NB4 (cell line): ENCODE measurements around the gene CYP46A1.

Source experiments
- DNase-seq: peaks from one replicate; pipeline ENCODE4 v3.0.0; 2010; ENCODE audit warnings: low read depth
- H3K4me3 ChIP-seq: one replicate; pipeline ENCODE4 v1.5.1; 2011; ENCODE audit warnings: mild to moderate bottlenecking, low read depth, low read length, moderate library complexity
- CTCF ChIP-seq: IDR thresholded peaks from one replicate; pipeline ENCODE4 v1.5.1; 2012; ENCODE audit warnings: low read depth, low read length
- MYC ChIP-seq: IDR thresholded peaks from 2 replicates; pipeline ENCODE4 v1.6.1; 2011; ENCODE audit warnings: low read depth, low read length
- POLR2A ChIP-seq: IDR thresholded peaks from 2 replicates; pipeline ENCODE4 v1.6.1; 2011; ENCODE audit warnings: mild to moderate bottlenecking; ENCODE audit not compliant: insufficient read length; ENCODE audit errors: extremely low read depth
- TF ChIP-seq, protein P1 (sequence below): IDR thresholded peaks from 2 replicates; pipeline ENCODE4 v1.6.1; 2011; ENCODE audit warnings: low read depth, low read length

CYP46A1 gene

GRCh38 chr14:99655521-99655920 lies 28.6 kb upstream of the CYP46A1 start:
- TF ChIP-seq MYC (no peak), POLR2A (no peak), CTCF (no peak)
- TF ChIP-seq, protein P1, sequence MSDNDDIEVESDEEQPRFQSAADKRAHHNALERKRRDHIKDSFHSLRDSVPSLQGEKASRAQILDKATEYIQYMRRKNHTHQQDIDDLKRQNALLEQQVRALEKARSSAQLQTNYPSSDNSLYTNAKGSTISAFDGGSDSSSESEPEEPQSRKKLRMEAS: no peak
- no peak overlapping the region for H3K4me3 ChIP-seq
- DNase-seq: no peak

DNA sequence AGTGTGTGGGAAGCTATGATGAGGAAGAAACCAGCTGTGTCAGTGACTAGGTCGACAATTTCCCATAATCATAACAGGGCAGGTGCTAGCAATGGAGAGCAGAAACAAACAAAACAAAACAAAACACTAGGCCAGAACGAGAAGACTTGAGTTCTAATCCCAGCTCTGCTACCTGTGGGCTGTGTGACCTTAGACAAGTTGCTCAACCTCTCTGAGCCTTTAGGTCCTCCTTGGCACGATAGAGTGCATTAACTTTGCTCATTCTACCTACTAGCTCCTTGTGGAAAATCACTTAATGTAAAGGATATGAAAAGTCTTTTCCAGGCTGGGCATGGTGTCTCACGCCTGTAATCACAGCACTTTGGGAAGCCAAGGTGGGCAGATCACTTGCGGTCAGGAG lies 27.9 kb upstream of the CYP46A1 start:
- no peak overlapping the region for H3K4me3 ChIP-seq
- no peak for DNase-seq
- no peak for TF ChIP-seq POLR2A
- no peak for TF ChIP-seq CTCF
- TF ChIP-seq, protein P1: no peak
- no peak for TF ChIP-seq MYC

DNA sequence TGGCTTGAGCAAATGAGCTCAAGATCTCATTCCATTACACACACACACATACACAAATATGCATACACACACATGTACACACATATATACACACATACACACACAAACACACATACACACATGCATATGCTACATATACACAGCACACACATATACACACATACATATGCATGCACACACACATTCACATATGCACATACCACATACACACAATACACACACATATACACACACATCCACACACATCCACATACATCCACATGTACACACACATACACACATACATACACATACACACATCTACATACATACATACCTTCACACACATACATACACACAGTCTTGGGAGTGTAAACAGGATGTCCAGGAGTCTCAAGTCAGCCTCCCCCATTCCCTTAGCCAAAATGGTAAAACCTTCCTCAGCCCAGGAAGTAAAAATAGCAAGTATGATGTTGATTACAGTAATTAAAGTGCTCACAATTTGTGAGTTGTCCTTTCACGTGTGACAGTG lies 26.4 kb upstream of the CYP46A1 start:
- DNase-seq: no peak
- no peak for TF ChIP-seq MYC
- no peak for TF ChIP-seq CTCF
- H3K4me3 ChIP-seq: no peak overlapping the region

DNA sequence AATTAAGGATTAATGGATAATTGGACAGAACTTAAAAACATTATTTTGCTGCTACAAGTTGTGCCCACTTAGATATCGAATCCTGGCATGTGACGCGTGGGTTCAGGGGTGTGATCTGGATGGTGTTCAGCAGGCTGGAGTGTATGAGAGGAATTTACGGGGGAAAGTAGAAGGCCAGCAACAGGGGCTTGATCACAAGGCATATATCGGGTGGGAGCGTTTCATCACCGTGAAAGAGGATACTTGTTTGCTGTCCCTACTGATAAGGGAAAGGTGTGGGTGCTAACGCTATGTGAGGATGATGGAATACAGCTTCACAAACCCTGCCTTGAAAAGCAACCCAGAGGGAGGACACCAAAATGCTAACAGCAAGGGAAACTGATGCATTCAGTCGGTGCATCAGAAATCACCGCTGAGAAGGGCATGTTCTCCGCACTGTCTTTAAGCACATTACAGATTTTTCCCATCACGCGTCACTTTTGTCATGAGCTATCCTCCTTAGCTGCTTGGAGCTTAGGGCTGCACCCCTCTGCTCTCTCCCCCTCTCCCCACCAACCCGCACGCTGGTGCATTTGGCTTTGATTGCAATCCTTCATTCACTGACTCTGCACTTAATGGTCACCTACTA lies 25.8 kb upstream of the CYP46A1 start:
- DNase-seq: no peak
- no peak overlapping the region for H3K4me3 ChIP-seq
- no peak for TF ChIP-seq MYC
- TF ChIP-seq, protein P1: no peak
- TF ChIP-seq POLR2A: no peak
- TF ChIP-seq CTCF: no peak

- H3K4me3 ChIP-seq: no peak overlapping the region
- TF ChIP-seq POLR2A (no peak), CTCF (no peak), MYC (no peak)
- TF ChIP-seq, protein P1: no peak
- no peak for DNase-seq
Measured at GRCh38 chr14:99659333-99659741, 24.8 kb upstream of the CYP46A1 start.

GRCh38 chr14:99660006-99660566 lies 24.0 kb upstream of the CYP46A1 start:
- TF ChIP-seq, protein P1: no peak
- TF ChIP-seq CTCF (no peak), MYC (no peak), POLR2A (no peak)
- DNase-seq: no peak
- H3K4me3 ChIP-seq: no peak overlapping the region
